Glutamatergic neuron (in vitro differentiated cells): ENCODE data around the gene H2AZ1. TPM values are rescaled to one million over a fixed set of nuclear protein-coding genes. Genes with fewer than 3 reads are reported as not detected.

Source experiments
- DNase-seq: peaks from one replicate; pipeline ENCODE4 v3.0.0; 2022
- H3K27ac Mint-ChIP-seq: one replicate; pipeline ENCODE4 v1.8.0; 2020; ENCODE audit warnings: mild to moderate bottlenecking, mixed read lengths, inconsistent platforms; ENCODE audit not compliant: unreplicated experiment
- H3K27me3 Mint-ChIP-seq: one replicate; pipeline ENCODE4 v1.8.0; 2020; ENCODE audit warnings: mild to moderate bottlenecking, moderate library complexity, mixed read lengths, inconsistent platforms; ENCODE audit not compliant: unreplicated experiment
- H3K36me3 Mint-ChIP-seq: one replicate; pipeline ENCODE4 v1.8.0; 2020; ENCODE audit warnings: mild to moderate bottlenecking, mixed read lengths, inconsistent platforms; ENCODE audit not compliant: unreplicated experiment
- H3K4me1 Mint-ChIP-seq: one replicate; pipeline ENCODE4 v1.8.0; 2020; ENCODE audit warnings: mild to moderate bottlenecking, low read depth, mixed read lengths, inconsistent platforms; ENCODE audit not compliant: unreplicated experiment
- H3K4me3 Mint-ChIP-seq: one replicate; pipeline ENCODE4 v1.8.0; 2020; ENCODE audit warnings: mild to moderate bottlenecking, mixed read lengths, inconsistent platforms; ENCODE audit not compliant: unreplicated experiment
- H3K9me3 Mint-ChIP-seq: one replicate; pipeline ENCODE4 v1.8.0; 2020; ENCODE audit warnings: mild to moderate bottlenecking, moderate library complexity, mixed read lengths, inconsistent platforms; ENCODE audit not compliant: unreplicated experiment
- total RNA-seq: library from RNA; stranded (reverse); fragmentation: NEBNext Ultra II Directional; extraction: Animal tissue kit (Norgen Biotek cat#: 25700); gene quantifications from one replicate; pipeline ENCODE4 v1.2.1, GENCODE V29; 2021; ENCODE audit not compliant: unreplicated experiment
- TF ChIP-seq, protein P1 (sequence below): fragments of 200-600 bp; sonication (generic); IDR thresholded peaks from one replicate; pipeline ENCODE4 v1.5.0; 2021; ENCODE audit not compliant: partially characterized antibody, unreplicated experiment

H2AZ1 gene
- total RNA-seq, 1 donor from 2014 or later = 246 TPM

DNA sequence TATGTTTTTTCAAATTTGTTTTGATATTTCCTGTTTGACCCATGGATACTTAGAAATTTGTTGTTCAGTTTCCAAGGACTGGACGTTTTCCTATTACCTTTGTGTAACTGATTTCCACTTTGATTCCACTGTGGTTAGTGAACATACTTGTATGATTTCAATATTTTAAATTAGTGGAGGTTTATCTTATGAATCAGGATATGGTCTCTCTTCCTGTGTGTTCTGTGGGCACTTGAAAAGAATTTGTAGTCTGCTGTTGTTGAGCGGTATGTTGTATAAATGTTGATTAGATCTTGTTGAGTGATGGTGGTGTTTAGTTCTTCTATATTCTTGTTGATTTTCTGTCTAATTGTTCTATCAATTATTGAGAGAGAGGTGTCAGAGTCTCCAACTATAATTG, 34.6 kb downstream of the H2AZ1 start:
- TF ChIP-seq, protein P1, sequence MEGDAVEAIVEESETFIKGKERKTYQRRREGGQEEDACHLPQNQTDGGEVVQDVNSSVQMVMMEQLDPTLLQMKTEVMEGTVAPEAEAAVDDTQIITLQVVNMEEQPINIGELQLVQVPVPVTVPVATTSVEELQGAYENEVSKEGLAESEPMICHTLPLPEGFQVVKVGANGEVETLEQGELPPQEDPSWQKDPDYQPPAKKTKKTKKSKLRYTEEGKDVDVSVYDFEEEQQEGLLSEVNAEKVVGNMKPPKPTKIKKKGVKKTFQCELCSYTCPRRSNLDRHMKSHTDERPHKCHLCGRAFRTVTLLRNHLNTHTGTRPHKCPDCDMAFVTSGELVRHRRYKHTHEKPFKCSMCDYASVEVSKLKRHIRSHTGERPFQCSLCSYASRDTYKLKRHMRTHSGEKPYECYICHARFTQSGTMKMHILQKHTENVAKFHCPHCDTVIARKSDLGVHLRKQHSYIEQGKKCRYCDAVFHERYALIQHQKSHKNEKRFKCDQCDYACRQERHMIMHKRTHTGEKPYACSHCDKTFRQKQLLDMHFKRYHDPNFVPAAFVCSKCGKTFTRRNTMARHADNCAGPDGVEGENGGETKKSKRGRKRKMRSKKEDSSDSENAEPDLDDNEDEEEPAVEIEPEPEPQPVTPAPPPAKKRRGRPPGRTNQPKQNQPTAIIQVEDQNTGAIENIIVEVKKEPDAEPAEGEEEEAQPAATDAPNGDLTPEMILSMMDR = no peak
- no peak overlapping the region for H3K4me3 Mint-ChIP-seq
- peak overlapping the region; percentile 45 for H3K27ac Mint-ChIP-seq
- H3K4me1 Mint-ChIP-seq = no peaks in the 10 kb centered on the region
- peaks cover 3% of the 10 kb centered on the region for H3K27me3 Mint-ChIP-seq
- DNase-seq = no peak
- no peaks in the 10 kb centered on the region for H3K9me3 Mint-ChIP-seq
- peaks cover 9% of the 10 kb centered on the region for H3K36me3 Mint-ChIP-seq

Other genes starting within 250 kb of the H2AZ1 start
- gene DAPP1, start 133.4 kb downstream of the H2AZ1 start, total RNA-seq = not detected
- 39.1 TPM for gene LAMTOR3, start 55.8 kb downstream of the H2AZ1 start, total RNA-seq
- 35.9 TPM for gene DNAJB14, start 3.7 kb downstream of the H2AZ1 start, total RNA-seq
- gene DDIT4L, start 240.2 kb upstream of the H2AZ1 start, total RNA-seq = not detected